Measurements from ENCODE around the gene PIAS1.
A peak's percentile ranks its signal among the peaks of the same experiment; 100 is the strongest.

- TF ChIP-seq CTCF (IDR thresholded peaks at IDR 0.05) (no peak), POLR2A (IDR thresholded peaks at IDR 0.05) (peak in 1 of 2 donors; percentile 12)
Measured at GRCh38 chr15:68055224-68055705, 1.1 kb downstream of the PIAS1 start.

Measured in tibial nerve (tissue), 3 donors.